ENCODE results near the gene FGF14.

Gene FGF14

DNA sequence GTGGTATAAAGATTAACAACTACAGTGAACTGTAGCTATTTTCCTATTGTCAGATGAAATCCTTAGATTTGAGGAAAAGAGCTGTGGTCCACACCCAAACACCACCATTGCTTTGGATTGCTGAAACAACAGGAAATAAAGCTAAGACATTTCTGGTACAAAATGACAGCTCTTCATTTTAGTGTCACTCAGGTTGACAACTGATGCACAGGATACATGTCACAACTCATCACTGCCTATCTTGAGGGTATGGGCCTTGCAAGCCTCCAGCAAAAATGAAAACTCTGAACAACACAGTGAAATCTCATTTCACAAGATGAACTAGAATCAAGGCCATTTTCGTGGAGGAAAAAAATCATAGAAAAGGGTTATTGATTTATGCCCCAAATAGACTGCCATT, 609.7 kb downstream of the FGF14 start:
- DNase-seq (ENCODE audit: low read depth) = no peak

DNA sequence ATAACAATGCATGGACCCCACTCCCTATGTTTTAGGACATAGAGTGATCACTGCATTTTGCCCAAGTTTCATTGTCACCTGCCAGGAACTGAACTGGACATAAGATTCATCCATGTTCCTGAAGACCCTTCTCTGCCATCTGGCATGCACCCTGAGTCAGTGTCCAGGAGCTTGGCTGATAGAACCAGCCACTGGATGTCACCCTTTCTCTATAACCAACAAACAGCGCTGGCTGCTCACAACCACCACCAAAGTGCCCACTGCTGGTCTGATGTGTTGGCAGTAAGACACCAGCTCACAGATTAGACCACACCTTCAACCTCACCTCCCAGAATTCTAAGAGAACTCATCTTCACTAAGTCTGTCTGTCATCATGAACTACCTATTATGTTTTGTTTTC, 616.0 kb downstream of the FGF14 start:
- peak; percentile 17 for DNase-seq (ENCODE audit: low read depth)

DNA sequence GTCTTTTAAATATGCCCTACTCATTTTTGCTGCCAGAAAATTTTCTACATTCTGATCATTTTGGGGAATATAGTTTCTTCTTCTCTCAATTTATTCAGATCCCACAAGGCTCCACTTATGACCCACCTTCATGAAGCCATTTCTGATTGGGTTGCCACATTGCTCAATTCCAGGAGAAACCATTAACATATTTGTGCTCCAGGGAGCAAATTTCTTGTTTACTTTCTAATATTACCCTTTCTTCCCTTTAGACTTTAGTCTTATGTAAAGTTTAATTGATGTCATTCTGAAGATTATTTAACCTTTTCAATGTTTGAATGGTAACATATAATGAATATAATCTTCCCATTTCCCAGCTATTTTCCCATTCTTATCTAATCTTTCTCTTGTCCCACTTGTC, 617.5 kb downstream of the FGF14 start:
- no peak for DNase-seq (ENCODE audit: low read depth)

DNA sequence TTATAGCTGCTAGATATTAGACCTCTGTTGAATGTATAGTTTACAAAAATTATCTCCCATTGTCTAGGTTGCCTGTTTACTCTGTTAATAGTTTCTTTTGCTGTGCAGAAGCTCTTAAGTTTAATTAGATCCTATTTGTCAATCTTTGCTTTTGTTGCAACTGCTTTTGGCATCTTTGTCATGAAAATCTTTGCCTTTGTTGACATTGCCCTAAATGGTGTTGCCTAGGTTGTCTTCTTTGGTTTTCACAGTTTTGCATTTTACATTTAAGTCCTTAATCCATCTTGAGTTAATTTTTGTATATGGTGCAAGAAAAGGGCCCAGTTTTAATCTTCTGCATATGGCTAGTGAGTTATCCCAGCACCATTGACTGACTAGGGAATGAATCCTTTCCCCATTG, 618.3 kb downstream of the FGF14 start:
- no peak for DNase-seq (ENCODE audit: low read depth)

DNA sequence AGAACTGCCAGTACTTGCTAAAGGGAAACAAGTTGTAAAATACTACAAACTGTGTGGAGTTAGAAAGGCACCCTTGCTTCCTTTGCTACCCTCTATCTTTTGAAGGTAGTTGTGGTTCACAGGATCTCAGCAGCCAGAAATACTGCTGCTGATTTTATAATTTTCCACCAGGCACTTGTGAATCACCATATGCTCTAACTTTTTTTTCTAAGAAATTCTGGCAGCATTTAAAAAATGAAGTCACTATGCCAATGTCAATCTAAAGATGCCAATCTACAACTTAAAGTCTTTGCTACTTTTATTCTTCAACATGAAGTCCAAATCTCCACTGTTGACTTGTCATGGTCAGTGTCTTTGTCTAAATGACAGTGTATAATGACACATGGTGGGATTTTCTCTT, 621.6 kb downstream of the FGF14 start:
- DNase-seq (ENCODE audit: low read depth) = no peak

DNA sequence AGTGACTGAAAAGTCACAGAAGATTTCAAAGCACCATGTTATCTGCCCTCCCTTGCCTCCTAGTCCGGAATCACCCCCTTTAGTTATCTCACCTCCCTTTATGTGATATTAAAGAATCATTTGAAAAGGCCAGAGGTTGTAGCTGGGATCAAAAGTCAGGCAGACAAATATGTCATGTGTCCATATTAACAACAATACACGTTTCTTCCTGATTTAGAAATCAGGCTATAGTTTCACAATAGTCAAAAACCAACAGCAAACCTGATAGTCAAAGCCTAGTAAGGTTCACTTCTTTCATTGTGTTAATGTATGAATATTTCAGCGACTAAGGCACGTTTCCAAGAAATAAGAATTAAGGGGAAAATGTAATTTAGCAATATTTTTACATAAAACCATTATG, 622.7 kb downstream of the FGF14 start:
- DNase-seq (ENCODE audit: low read depth) = no peak

DNA sequence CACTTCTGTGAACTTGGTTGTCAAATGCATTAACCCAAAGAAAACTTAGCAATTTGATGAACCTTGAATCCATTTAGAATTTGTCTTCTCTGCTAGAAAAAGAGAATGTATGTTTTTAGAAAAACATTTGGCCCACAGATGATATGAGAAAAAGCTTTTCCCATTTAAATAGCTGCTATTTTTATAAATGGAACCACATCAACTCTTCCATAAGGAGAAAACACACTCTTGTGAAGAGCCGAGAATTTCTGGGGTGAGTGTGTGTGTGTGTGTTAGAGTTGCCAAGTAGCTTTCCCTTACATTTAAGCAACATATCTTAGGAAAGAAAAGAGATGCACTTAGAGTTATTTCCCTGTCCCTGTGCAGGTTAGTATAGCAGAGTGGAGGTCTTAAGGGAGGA, 626.6 kb downstream of the FGF14 start:
- DNase-seq (ENCODE audit: low read depth) = no peak

DNA sequence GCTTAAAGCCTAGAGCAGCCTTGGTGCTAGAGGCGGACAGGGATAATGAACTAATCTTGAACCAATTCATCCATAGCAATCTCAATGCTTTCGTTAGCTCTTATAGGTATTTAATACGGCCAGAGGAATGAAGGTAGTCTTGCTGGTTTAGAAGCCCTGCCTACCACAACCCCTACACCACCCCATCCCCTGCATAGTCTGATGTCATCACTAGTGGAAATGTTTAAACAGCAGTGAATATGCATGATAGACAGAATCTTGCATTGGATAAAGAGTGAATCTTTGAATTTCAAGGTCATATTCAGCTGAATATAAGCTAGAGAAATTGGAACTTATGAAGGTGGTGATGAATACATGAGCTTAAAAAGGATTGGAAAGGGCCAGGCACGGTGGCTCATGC, 627.5 kb downstream of the FGF14 start:
- DNase-seq (ENCODE audit: low read depth) = no peak

DNA sequence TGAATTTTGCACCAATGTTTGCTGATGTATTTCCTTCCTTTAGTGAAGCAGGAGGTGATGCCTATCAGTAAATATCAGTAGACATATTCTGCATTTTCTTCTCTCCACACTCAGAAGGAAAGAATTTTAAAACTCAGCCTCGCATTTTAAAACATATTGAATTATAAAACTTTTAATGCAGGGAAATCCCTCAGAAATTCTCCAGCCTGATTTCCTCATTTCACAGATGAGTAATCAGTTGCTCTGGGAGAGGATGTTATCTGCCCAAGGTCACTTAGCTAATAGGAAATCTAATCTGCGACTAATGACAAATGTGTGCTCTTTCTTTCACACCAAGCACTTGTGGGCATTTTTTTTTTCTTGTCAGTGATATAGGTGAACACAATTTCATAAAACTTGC, 628.8 kb downstream of the FGF14 start:
- DNase-seq (ENCODE audit: low read depth) = no peak

DNA sequence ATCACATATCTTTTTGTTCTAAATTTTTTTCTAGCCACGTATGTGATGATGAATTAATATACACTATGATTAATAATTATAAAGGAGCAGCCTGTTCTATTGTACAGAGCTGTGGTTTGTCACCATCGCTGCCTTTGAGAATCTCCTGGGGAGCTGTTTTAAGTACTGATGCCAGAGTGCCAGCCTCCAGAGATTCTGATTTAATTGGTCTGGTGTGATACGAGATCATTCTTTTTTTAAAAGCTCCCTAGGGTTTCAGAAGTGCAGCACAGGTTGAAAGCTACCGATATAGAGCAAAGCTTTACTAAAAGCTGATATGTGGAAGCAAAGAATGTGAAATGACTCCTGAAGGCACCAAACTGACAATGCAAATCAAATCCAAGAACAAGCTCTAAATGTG, 634.7 kb downstream of the FGF14 start:
- DNase-seq (ENCODE audit: low read depth) = no peak

DNA sequence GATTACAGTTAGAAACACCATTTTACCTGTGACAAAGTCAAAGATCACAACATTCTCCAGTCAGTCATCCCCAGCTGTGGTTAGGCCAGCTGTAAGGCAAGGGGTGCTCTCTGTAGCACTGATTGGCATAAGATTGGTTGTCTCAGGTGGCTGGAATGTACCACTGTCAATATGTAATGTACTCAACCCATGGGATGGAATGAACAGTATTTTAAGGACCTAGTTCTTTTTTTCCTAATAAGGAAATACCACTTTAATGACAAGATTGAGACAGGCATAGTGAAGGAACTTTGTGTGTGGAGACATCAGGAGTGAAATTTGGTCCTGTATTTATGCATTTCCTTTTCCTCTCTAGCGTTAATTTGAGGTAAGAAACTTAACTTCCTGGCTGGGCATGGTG, 638.7 kb downstream of the FGF14 start:
- no peak for DNase-seq (ENCODE audit: low read depth)

DNA sequence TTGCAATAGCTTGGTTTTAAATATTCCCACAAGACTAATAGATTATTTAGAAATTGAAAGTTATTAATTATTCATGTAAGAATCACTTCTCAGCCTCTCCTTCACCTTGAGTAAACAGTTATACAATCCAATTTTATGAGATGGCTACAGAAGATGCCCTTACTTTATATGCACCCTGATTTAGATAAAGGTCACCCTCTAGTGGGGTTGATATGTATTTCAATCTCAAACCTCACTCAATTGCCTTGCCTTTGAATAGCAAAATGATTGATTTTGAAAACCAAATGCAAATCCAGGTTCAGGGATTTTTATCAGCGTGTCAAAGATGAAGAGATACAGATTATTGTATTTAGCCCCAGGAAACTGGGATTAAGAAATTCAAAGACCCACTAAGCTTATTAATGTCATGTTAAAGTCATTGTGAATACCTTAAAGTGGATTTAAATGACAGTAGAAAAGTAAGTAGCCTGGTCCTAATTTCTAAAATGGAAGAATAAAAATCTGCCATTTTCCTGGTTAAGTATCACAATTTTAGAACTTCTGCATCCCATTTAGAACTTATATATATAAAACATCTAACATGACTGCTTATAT, 644.3 kb downstream of the FGF14 start:
- DNase-seq (ENCODE audit: low read depth) = no peak

DNA sequence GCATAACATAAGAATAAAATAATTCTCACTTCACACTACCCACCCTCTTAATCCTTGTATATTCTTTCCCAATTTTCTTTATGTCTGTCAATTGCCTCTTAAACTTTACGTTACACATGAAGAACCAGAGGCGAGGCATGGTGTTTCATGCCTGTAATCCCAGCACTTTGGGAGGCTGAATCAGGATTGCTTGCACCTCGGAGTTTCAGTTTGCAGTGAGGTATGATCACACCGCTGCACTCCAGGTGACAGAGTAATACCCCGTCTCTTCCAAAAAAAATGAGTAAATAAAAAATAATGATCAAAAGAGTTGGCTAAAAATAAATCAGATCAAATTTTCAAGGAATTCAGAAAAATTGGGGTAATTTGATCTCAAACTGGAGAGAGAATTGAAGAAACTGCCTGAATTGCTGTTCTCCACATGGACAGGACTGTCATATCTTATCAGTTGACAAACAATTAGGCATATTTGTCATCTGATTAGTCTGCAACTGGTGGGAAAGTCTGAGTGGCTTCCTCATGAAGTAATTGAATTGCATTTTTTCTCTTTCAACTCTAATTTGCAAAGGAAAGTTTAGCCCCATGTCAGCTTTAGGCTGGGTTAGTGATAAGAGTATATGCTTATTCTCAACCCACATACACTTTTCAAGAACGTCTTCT, 646.5 kb downstream of the FGF14 start:
- no peak for DNase-seq (ENCODE audit: low read depth)

DNA sequence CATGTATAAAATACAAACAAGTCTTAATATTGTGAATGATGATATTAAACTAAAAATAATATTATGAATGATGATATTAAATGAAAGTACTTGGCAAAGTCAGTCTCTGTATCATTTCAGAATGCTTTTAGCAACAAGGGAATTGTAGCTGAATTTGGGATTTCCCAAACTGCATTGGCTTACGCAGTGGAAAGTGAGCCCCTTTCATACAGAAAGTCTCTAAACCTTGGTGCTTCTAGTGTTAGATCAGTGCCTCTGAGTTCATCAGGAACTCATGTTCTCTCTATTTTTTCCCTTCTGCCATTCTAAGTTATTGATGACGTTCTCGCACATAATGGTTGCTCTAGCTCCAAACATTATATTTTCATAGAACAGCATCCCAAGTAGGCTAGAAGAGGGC, 649.4 kb downstream of the FGF14 start:
- no peak for DNase-seq (ENCODE audit: low read depth)

DNA sequence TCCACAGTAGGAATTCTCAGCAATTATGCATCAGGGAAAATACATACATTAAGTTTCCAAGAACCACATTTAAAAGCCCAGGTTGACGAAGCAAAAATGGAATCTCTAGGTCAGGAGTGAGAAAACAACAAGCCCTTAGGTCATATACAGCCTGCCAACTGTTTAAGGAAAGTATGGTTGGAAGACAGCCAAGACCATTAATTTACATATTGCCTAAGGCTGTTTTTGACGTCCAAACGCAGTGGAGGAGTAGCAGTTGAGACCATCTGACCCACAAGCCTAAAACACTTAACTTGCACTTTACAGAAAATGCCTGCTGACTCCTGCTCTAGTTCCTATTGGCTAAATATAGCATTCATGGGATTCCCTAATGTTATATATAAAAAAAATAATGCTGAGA, 650.4 kb downstream of the FGF14 start:
- DNase-seq (ENCODE audit: low read depth) = no peak

DNA sequence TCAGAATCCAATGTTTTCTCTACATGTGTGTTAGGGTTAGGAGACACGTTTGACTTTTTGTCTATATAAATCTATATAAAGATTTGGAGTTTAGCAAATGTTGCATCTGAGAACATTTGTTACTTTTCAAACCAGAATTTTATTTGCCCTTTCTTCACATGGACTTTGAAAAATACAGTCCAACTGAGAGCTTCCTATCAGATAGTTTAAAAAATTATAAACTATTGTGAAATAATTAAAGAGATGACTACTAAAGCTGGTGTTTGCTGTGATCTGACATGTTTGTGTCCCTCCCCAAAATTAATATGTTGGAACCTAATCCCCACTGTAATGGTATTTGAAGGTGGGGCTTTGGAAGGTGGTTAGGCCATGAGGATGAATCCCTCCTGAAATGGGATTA, 652.3 kb downstream of the FGF14 start:
- DNase-seq (ENCODE audit: low read depth) = no peak

DNA sequence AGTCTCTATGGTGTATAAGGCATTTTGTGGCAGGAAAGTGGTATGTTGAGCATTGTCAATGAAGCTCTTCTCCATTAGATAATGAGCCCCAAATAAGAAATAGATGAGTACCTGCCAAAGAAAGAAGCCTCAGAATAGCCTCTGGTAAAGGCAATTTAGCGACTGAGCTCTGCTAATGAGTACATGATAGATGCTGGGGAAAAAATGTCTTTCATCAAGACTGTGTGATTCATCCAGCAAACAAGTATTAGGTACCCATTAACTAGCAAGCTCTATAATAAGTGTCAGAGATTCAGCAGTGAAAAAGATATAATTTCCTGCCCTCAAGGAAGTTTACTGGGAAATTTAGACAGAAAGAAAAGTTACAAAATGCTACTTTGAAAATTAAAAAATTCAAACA, 654.8 kb downstream of the FGF14 start:
- DNase-seq (ENCODE audit: low read depth) = no peak

DNA sequence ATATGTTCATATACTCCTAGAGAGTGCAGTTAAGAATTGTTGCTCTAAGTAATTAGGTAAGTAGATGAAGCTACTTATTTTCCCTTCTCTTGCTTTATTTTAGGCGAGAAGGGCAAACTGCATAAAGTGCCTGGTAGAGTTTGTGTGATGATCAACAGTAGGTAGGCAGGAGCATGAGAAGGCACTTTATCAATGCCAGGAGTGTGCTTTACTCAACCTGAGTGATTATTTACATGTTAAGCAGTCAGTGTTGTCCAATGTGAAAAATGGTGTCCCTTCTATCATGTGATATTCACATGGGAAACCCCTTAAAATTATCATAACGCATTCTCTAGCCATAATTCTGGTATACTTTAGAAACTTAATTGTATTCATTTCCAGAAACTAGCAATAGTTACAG, 655.3 kb downstream of the FGF14 start:
- no peak for DNase-seq (ENCODE audit: low read depth)

DNA sequence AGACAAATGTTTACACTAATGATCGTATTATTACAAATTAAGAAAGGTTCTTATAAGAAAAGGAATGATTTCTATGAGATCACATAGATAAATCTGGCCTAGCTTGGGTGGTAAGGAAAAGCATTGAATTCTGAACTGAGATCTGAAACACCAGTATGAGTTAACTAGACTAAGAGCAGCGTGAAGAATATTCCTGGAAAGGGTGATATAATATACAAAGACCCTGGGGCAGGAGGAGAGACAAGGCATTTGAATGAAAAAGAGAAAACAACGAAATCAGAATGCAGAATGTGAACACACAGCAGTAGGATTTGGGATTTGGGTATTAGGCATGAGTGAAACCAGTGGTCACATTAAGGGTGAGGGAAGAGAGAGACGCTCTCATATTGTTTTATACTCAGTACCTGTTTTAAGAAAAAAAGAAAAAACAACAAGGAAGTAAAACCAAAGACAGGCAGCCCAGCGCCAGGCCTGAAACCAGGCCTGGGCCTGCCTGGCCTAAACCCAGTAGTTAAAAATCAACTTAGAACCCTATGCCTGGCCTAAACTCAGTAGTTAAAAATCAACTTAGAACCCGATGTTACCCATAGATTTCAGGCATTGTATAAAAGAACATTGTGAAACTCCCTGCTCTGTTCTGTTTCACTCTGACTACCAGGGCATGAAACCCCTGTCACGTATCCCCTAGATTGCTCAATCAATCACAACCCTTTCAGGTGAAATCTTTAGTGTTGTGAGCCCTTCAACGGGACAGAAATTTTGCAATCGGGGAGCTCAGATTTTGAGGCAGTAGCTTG, 662.3 kb downstream of the FGF14 start:
- no peak for DNase-seq (ENCODE audit: low read depth)

DNA sequence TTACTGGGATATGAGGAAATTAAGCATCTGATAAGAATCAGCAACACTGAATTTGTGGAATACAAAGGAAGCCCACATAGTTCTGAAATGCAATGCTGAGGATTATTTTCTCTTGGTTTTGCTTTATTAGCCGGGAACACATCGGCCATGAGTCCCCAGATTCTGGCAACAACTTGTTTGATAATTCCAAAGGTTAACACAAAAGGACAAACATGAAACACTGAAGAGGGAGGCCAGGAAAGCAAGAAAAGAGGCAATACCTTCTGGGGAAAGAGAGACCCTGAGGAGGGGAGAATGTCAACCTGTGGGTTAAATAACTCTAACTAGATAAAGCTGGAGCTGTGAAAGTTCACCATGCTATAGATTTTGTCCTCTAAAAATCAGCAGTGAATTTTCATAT, 663.5 kb downstream of the FGF14 start:
- DNase-seq (ENCODE audit: low read depth) = no peak

DNA sequence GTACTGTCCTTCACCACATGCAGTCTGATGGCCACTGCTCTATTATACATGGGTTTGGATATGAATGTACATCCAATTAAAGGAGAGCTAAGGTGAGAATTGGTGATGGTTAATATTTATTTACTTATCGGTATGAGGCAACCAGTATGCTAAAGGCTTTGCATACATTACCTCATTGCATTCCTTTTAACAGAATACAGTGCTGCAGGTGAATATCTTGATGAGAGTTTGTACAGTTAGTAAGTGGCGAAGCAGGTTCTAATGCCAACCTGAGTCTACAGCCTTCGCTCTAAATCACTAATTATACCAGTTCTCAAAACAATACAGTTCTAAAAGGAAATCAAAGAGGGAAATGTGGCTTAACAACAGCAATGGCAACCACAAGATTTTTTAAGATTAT, 665.3 kb downstream of the FGF14 start:
- no peak for DNase-seq (ENCODE audit: low read depth)

DNA sequence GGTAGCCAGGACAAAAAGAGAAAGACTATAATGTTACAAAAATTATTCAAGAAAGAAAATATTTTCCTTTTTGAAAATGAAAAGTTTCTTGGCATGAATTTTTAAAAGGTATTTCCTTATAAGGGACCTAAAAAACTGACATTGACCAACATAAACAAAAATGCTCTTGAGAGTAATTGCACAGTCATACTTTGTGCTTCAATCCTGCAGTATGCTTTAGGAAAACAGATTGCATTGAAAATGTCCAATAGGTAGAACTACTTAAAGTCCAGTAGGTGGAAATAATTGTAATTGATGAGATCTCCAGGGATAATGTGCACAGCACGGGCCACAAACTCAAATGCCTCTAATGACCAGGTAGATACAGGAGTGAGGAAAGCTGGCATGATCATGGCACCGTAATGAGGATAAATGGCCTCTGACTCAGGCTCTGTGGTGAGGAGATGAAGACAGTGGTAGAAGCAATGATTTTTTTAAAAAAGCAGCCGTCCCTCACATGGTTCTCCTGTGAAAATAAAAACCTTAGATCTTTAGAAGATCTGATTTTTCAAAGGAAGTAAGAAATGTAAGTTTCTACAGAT, 671.3 kb downstream of the FGF14 start:
- no peak for DNase-seq (ENCODE audit: low read depth)

DNA sequence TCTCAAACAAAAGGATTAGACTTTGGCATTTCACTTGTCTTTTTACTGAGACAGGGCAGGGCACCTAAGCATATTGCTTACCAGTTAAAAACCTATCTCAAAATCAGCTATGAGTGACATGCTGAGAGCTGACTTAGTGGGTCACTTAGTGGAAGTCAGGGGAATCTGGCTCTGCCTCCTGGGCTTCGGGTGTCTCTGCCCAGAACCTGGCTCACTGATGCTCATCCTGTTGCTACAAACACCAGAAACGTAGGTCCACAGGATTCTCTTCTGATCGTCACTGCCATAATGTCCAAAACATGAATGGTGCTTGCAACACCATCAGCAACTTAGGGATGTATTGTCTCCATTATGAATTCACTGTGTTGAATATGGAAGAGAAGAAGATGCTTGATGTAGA, 673.2 kb downstream of the FGF14 start:
- DNase-seq (ENCODE audit: low read depth) = no peak
